HS-5 (cell line): Measurements from ENCODE around the gene CIRBP.
A peak's percentile ranks its signal among the peaks of the same experiment; 100 is the strongest.

Experiments used
- DNase-seq: peaks from one replicate; pipeline ENCODE4 v3.0.0-alpha.2; 2012; ENCODE audit warnings: low read depth

CIRBP gene

GRCh38 chr19:1230783-1231489 is 38.2 kb upstream of the CIRBP start:
- DNase-seq, result no peak

GRCh38 chr19:1231729-1232637 is 37.1 kb upstream of the CIRBP start:
- no peak for DNase-seq

GRCh38 chr19:1232652-1233072 is 36.5 kb upstream of the CIRBP start:
- DNase-seq, result no peak

GRCh38 chr19:1233115-1233667 is 35.9 kb upstream of the CIRBP start:
- DNase-seq, result no peak

GRCh38 chr19:1234051-1234954 is 34.8 kb upstream of the CIRBP start:
- no peak for DNase-seq

GRCh38 chr19:1234955-1235380 is 34.2 kb upstream of the CIRBP start:
- no peak for DNase-seq

- DNase-seq, result no peak
These were observed 33.2 kb upstream of the CIRBP start for GRCh38 chr19:1235625-1236538.

- DNase-seq, result no peak
These were observed 32.6 kb upstream of the CIRBP start for GRCh38 chr19:1236576-1236975.

GRCh38 chr19:1237027-1237659 is 32.0 kb upstream of the CIRBP start:
- DNase-seq, result no peak

- no peak for DNase-seq
These were observed 31.3 kb upstream of the CIRBP start, which contains the start of gene CBARP for GRCh38 chr19:1237754-1238368. Gene CBARP (minus strand): TSS chr19:1238005. CDS start chr19:1236100, 1,905 bp downstream.

GRCh38 chr19:1238369-1239303 is 30.5 kb upstream of the CIRBP start:
- DNase-seq, result no peak

- no peak for DNase-seq
These were observed 29.7 kb upstream of the CIRBP start for GRCh38 chr19:1239420-1239795.

- DNase-seq, result no peak
These were observed 29.1 kb upstream of the CIRBP start for GRCh38 chr19:1239796-1240737.

GRCh38 chr19:1240925-1241324 is 28.2 kb upstream of the CIRBP start:
- DNase-seq, result no peak

- DNase-seq, result peak; percentile 75
These were observed 27.6 kb upstream of the CIRBP start, which contains the start of gene ATP5F1D for GRCh38 chr19:1241417-1242095. Gene ATP5F1D (plus strand): TSS chr19:1241751. CDS start chr19:1241851, 100 bp downstream.

GRCh38 chr19:1243768-1244692 is 25.1 kb upstream of the CIRBP start:
- no peak for DNase-seq
